Thyroid gland (tissue), 4 donors: ENCODE data around the gene TMEFF2.

Experiments
- POLR2A ChIP-seq, 2 donors: fragments of 450-650 bp; IDR thresholded peaks; one replicate each; pipeline ENCODE4 v1.6.1; 2017; ENCODE audit warnings: antibody characterized with exemption in 2 of 2, mild to moderate bottlenecking in 2 of 2, moderate library complexity in 1 of 2
- TF ChIP-seq, protein P1 (sequence below), 6 experiments: fragments of 200-600 bp in 3 of 6; fragments of 450-650 bp in 3 of 6; sonication (generic) in 3 of 6; IDR thresholded peaks; one replicate each; pipeline ENCODE4 v1.5.1; 2016 to 2019; ENCODE audit warnings: antibody characterized with exemption in 6 of 6, mild to moderate bottlenecking in 2 of 6, inconsistent platforms in 1 of 6, moderate library complexity in 1 of 6

DNA sequence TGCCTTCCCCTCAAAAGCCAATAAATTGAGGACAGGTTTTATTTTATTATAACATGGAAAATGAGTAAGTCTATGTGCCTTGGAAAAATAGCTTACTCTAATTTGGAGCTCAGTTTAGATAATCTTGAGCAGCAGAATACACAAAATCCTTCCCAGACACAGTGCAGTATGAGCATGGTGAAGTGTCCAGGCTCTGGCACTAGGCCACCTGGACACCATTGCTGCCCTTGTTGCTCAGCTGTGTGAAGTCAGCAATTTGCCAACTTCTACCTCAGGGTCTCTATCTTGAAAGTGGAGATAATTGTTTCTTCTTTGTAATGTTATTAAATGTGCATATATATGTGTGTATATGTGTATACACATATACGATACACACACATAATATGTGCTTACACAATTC, 242.9 kb downstream of the TMEFF2 start:
- no peak for TF ChIP-seq POLR2A (IDR thresholded peaks at IDR 0.05)
- TF ChIP-seq, protein P1, sequence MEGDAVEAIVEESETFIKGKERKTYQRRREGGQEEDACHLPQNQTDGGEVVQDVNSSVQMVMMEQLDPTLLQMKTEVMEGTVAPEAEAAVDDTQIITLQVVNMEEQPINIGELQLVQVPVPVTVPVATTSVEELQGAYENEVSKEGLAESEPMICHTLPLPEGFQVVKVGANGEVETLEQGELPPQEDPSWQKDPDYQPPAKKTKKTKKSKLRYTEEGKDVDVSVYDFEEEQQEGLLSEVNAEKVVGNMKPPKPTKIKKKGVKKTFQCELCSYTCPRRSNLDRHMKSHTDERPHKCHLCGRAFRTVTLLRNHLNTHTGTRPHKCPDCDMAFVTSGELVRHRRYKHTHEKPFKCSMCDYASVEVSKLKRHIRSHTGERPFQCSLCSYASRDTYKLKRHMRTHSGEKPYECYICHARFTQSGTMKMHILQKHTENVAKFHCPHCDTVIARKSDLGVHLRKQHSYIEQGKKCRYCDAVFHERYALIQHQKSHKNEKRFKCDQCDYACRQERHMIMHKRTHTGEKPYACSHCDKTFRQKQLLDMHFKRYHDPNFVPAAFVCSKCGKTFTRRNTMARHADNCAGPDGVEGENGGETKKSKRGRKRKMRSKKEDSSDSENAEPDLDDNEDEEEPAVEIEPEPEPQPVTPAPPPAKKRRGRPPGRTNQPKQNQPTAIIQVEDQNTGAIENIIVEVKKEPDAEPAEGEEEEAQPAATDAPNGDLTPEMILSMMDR (IDR thresholded peaks at IDR 0.05), result no peak
